Fibroblast of the aortic adventitia (primary cell): ENCODE data around the gene PPARD. TPM values are rescaled to one million over a fixed set of nuclear protein-coding genes. Genes with fewer than 3 reads are reported as not detected.
"Not testable (repeated sequence)": the region's sequence is repeated elsewhere in the genome, so short reads cannot be mapped to it uniquely, and the experiment has no call there.

Experiments used
- DNase-seq: peaks from one replicate; pipeline ENCODE4 v3.0.0-alpha.2; 2010; ENCODE audit warnings: low read depth
- H3K4me3 ChIP-seq: 2 replicates; pipeline ENCODE4 v1.5.1; 2011; ENCODE audit warnings: low read depth, mild to moderate bottlenecking, control low read depth, low read length, moderate library complexity
- CTCF ChIP-seq: IDR thresholded peaks from 2 replicates; pipeline ENCODE4 v1.5.1; 2011; ENCODE audit warnings: mild to moderate bottlenecking, low read length, control low read depth, inconsistent platforms; ENCODE audit not compliant: insufficient read depth
- total RNA-seq: library from RNA; depleted of rRNA; stranded (reverse); fragments of >200 nt; gene quantifications from 2 replicates; pipeline ENCODE4 v1.2.3, GENCODE V29; 2012; ENCODE audit warnings: low replicate concordance

The PPARD gene
- total RNA-seq, 1 donor: 10.4 TPM

GRCh38 chr6:35305117-35305516 lies 37.2 kb upstream of the PPARD start:
- DNase-seq: no peak
- H3K4me3 ChIP-seq: no peak overlapping the region
- TF ChIP-seq CTCF: no peak

- H3K4me3 ChIP-seq, DNase-seq: not testable (repeated sequence)
These were observed 35.2 kb upstream of the PPARD start for GRCh38 chr6:35307138-35307537.

GRCh38 chr6:35308543-35308942 lies 33.8 kb upstream of the PPARD start:
- not testable (repeated sequence) for H3K4me3 ChIP-seq, DNase-seq

DNA sequence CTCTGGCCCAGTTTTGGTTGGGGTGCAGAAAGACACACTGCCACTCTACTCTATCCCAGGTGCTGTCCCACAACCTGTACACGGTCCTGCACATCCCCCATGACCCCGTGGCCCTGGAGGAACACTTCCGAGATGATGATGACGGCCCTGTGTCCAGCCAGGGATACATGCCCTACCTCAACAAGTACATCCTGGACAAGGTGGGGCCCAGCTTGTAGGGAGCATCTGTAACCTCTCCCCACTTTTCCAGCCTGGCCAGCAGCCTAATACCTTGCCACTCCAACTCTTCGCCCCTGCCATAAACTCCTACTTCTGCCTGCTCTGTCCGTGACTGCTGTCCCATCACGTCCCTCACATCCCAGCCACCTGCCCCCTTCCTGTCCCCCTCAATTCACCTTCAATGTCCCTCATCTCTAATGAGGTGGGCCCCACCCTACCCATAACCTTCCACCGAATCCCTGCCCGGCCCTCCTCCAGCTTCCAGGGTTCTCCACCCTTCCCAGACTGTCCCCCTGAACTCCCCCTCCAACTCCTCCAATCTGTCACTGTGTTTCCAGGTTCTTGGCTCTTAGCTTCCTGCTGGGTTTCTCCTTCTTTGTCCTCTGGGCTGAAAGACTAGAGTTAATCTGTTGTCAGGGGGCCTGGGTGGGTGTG lies 32.6 kb upstream of the PPARD start:
- DNase-seq: no peak
- TF ChIP-seq CTCF: no peak

DNA sequence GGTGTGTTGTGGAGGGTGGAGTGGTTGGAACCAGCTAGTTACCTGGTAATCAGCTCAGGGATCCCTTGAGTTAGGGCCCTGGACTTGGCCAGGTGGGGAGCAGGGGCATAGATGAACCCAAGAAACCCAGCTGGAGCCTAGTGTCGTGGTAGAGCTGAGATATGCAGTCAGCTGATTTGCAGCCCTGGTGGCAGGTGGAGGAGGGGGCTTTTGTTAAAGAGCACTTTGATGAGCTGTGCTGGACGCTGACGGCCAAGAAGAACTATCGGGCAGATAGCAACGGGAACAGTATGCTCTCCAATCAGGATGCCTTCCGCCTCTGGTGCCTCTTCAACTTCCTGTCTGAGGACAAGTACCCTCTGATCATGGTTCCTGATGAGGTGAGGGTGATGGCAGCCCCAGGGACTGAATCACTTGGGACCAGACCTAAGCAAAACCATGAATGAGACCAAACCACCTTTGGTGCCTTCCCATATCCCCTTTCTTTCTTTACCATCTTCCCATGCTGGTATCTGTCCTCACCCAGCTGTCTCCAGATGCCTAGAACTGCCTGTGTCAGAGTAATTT lies 32.0 kb upstream of the PPARD start:
- TF ChIP-seq CTCF: no peak
- no peak for DNase-seq
- H3K4me3 ChIP-seq: no peak overlapping the region

More for the DNA sequence above, 32.6 kb upstream of the PPARD start:
- H3K4me3 ChIP-seq: no peak overlapping the region

- TF ChIP-seq CTCF: no peak
- DNase-seq: no peak
- H3K4me3 ChIP-seq: no peak overlapping the region
These were observed 30.8 kb upstream of the PPARD start for GRCh38 chr6:35311390-35312075.

GRCh38 chr6:35312076-35312800 lies 30.1 kb upstream of the PPARD start:
- TF ChIP-seq CTCF: no peak
- no peak for DNase-seq
- no peak overlapping the region for H3K4me3 ChIP-seq
